ENCODE data around the gene KIAA1614.

- TF ChIP-seq USF2 (IDR thresholded peaks at IDR 0.05; ENCODE audit: borderline replicate concordance, low read depth, low read length) = no peak
- no peak for TF ChIP-seq RFX5 (IDR thresholded peaks at IDR 0.05; ENCODE audit: low read length)
- TF ChIP-seq CTCF (IDR thresholded peaks at IDR 0.05) = no peak
- no peak for TF ChIP-seq NFIC (IDR thresholded peaks at IDR 0.05; ENCODE audit: borderline replicate concordance)
- TF ChIP-seq ZBTB33 (IDR thresholded peaks at IDR 0.05; ENCODE audit: borderline replicate concordance, low read depth) = no peak
- TF ChIP-seq REST (IDR thresholded peaks at IDR 0.05; ENCODE audit: low read depth, low read length) = no peak
- no peak for TF ChIP-seq RCOR1 (IDR thresholded peaks at IDR 0.05; ENCODE audit: low read length)
- TF ChIP-seq TCF12 (IDR thresholded peaks at IDR 0.05) = no peak
Measured at GRCh38 chr1:180954801-180955165, 42.1 kb downstream of the KIAA1614 start.
